ENCODE results near the gene DLGAP1.

The DLGAP1 gene

GRCh38 chr18:4285525-4285924 lies 169.6 kb downstream of the DLGAP1 start:
- DNase-seq = no peak

GRCh38 chr18:4284528-4284927 lies 170.6 kb downstream of the DLGAP1 start:
- DNase-seq = no peak

- no peak for DNase-seq
Observed at GRCh38 chr18:4283746-4284291, 171.3 kb downstream of the DLGAP1 start.

GRCh38 chr18:4282954-4283353 lies 172.2 kb downstream of the DLGAP1 start:
- no peak for DNase-seq

GRCh38 chr18:4276953-4277585 lies 178.0 kb downstream of the DLGAP1 start:
- DNase-seq = no peak

GRCh38 chr18:4271952-4272351 lies 183.2 kb downstream of the DLGAP1 start:
- no peak for DNase-seq

GRCh38 chr18:4270988-4271387 lies 184.1 kb downstream of the DLGAP1 start:
- DNase-seq = no peak

GRCh38 chr18:4270016-4270415 lies 185.1 kb downstream of the DLGAP1 start:
- DNase-seq = no peak

GRCh38 chr18:4267641-4268040 lies 187.5 kb downstream of the DLGAP1 start:
- DNase-seq = no peak

- DNase-seq = no peak
Observed at GRCh38 chr18:4264347-4264791, 190.7 kb downstream of the DLGAP1 start.

GRCh38 chr18:4260107-4260506 lies 195.0 kb downstream of the DLGAP1 start:
- DNase-seq = no peak

- DNase-seq = no peak
Observed at GRCh38 chr18:4256766-4257417, 198.2 kb downstream of the DLGAP1 start.

- no peak for DNase-seq
Observed at GRCh38 chr18:4254840-4255239, 200.3 kb downstream of the DLGAP1 start.

GRCh38 chr18:4252829-4253228 lies 202.3 kb downstream of the DLGAP1 start:
- no peak for DNase-seq

- no peak for DNase-seq
Observed at GRCh38 chr18:4251873-4252272, 203.2 kb downstream of the DLGAP1 start.

- no peak for DNase-seq
Observed at GRCh38 chr18:4251206-4251605, 203.9 kb downstream of the DLGAP1 start.

GRCh38 chr18:4250141-4250540 lies 205.0 kb downstream of the DLGAP1 start:
- no peak for DNase-seq

- DNase-seq = no peak
Observed at GRCh38 chr18:4248686-4249085, 206.4 kb downstream of the DLGAP1 start.

- no peak for DNase-seq
Observed at GRCh38 chr18:4246374-4246773, 208.7 kb downstream of the DLGAP1 start.

- DNase-seq = no peak
Observed at GRCh38 chr18:4245456-4245855, 209.7 kb downstream of the DLGAP1 start.

- no peak for DNase-seq
Observed at GRCh38 chr18:4242431-4243161, 212.5 kb downstream of the DLGAP1 start.

- no peak for DNase-seq
Observed at GRCh38 chr18:4241090-4241617, 214.0 kb downstream of the DLGAP1 start.

- no peak for DNase-seq
Observed at GRCh38 chr18:4238966-4239365, 216.1 kb downstream of the DLGAP1 start.

GRCh38 chr18:4237664-4238041 lies 217.5 kb downstream of the DLGAP1 start:
- no peak for DNase-seq

Data from T-helper 9 cell (primary cell).